SJCRH30 (cell line): ENCODE results near the gene TBC1D10A. TPM values are rescaled to one million over a fixed set of nuclear protein-coding genes. Genes with fewer than 3 reads are reported as not detected.

Source experiments
- DNase-seq, 2 experiments: peaks; one replicate each; pipeline ENCODE4 v3.0.0-alpha.2; 2015 to 2020
- H3K27ac ChIP-seq: fragments of 250-450 bp; sonication (Bioruptor Pico); 2 replicates; pipeline ENCODE4 v1.5.1; 2020; ENCODE audit warnings: mild to moderate bottlenecking, moderate library complexity
- H3K27me3 ChIP-seq: fragments of 250-450 bp; sonication (Bioruptor Pico); 2 replicates; pipeline ENCODE4 v1.5.1; 2020; ENCODE audit warnings: mild to moderate bottlenecking, moderate library complexity
- H3K36me3 ChIP-seq: fragments of 250-450 bp; sonication (Bioruptor Pico); 2 replicates; pipeline ENCODE4 v1.5.1; 2020; ENCODE audit warnings: mild to moderate bottlenecking, moderate library complexity
- H3K4me1 ChIP-seq: fragments of 250-450 bp; sonication (Bioruptor Pico); 2 replicates; pipeline ENCODE4 v1.5.1; 2020; ENCODE audit warnings: mild to moderate bottlenecking, moderate library complexity
- H3K4me3 ChIP-seq: fragments of 250-450 bp; sonication (Bioruptor Pico); 2 replicates; pipeline ENCODE4 v1.5.1; 2020; ENCODE audit warnings: mild to moderate bottlenecking, moderate library complexity
- H3K9me3 ChIP-seq: fragments of 250-450 bp; sonication (Bioruptor Pico); replicated peaks from 2 replicates; pipeline ENCODE4 v1.5.1; 2020; ENCODE audit warnings: mild to moderate bottlenecking, moderate library complexity
- total RNA-seq: library from RNA; depleted of rRNA; stranded (reverse); fragments of >200 nt; shearing (Covaris generic); gene quantifications from 2 replicates; pipeline ENCODE4 v1.2.3, GENCODE V29; 2014; rRNA removed

Gene TBC1D10A, protein sequence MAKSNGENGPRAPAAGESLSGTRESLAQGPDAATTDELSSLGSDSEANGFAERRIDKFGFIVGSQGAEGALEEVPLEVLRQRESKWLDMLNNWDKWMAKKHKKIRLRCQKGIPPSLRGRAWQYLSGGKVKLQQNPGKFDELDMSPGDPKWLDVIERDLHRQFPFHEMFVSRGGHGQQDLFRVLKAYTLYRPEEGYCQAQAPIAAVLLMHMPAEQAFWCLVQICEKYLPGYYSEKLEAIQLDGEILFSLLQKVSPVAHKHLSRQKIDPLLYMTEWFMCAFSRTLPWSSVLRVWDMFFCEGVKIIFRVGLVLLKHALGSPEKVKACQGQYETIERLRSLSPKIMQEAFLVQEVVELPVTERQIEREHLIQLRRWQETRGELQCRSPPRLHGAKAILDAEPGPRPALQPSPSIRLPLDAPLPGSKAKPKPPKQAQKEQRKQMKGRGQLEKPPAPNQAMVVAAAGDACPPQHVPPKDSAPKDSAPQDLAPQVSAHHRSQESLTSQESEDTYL
- total RNA-seq = 4.8 and 5.8 TPM in 2 replicates

DNA sequence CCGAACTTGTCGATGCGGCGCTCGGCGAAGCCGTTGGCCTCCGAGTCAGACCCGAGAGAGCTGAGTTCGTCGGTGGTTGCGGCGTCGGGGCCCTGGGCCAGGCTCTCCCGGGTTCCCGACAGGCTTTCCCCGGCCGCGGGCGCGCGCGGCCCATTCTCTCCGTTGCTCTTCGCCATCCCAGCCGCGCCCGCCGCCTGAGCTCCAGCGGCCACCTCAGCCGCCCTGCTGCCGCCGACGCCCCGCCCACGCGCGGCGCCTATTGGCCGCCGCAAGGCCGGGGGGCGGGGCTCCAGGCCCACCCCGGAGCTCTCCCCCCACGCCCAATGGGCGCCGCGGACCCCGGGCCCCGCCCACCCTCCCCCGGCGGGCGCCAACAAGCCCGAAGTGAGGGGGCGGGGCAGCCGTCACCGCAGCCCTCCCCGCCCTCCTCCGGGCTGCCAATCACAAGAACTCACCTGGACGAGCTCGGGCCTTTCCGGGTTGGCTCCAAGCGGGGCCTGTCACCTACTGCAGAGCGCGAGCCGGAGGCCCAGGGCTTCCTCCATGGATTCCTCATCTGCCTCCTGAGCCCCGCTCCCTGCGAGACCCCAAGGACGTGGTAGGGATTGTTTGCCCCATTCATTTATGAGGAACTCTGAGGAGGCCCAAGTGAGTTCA lies at the start of gene TBC1D10A:
TBC1D10A (minus strand) TSS at position 236 of the 657 bp plus-strand sequence; CDS start at position 176, 60 bp downstream.
- Histone ChIP-seq H3K36me3 (peaks cover 12% of the 10 kb centered on the region), H3K27ac (peak within 1 kb of the TSS; percentile 65), H3K9me3 (no peaks in the 10 kb centered on the region), H3K27me3 (no peaks in the 10 kb centered on the region), H3K4me3 (peak within 1 kb of the TSS; percentile 100), H3K4me1 (peaks cover 17% of the 10 kb centered on the region)
- DNase-seq = peak; percentile 80 to 87

DNA sequence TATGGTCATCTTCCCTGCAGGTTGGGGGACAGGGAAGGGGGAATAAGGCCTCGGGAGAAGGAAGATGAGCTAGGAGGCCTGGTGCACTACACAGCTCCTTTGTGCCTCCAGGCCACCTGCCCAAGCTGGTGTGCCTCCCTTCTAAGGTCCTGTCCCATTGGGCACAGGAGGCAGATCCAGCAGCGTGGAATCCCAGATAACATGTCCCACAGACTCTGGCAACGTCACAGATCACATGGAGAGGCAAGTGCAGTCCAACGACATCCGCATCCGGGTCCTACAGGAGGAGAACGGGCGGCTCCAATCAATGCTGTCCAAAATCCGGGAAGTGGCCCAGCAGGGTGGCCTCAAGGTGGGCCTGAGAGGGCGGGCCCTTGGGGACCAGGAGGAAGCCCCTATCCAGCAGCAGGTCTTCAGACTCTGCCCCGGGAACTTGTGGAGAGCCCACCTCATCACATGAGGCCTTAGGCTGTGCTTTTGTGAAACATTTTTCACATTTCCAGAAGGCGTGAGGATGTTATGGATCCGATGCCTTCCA lies 48.6 kb upstream of the TBC1D10A start:
- Histone ChIP-seq H3K4me1 (peaks cover 9% of the 10 kb centered on the region; the same call in 1 of the 2 replicates), H3K27ac (no peak overlapping the region), H3K9me3 (no peaks in the 10 kb centered on the region), H3K27me3 (no peaks in the 10 kb centered on the region), H3K36me3 (no peaks in the 10 kb centered on the region), H3K4me3 (no peak overlapping the region)
- DNase-seq = no peak

DNA sequence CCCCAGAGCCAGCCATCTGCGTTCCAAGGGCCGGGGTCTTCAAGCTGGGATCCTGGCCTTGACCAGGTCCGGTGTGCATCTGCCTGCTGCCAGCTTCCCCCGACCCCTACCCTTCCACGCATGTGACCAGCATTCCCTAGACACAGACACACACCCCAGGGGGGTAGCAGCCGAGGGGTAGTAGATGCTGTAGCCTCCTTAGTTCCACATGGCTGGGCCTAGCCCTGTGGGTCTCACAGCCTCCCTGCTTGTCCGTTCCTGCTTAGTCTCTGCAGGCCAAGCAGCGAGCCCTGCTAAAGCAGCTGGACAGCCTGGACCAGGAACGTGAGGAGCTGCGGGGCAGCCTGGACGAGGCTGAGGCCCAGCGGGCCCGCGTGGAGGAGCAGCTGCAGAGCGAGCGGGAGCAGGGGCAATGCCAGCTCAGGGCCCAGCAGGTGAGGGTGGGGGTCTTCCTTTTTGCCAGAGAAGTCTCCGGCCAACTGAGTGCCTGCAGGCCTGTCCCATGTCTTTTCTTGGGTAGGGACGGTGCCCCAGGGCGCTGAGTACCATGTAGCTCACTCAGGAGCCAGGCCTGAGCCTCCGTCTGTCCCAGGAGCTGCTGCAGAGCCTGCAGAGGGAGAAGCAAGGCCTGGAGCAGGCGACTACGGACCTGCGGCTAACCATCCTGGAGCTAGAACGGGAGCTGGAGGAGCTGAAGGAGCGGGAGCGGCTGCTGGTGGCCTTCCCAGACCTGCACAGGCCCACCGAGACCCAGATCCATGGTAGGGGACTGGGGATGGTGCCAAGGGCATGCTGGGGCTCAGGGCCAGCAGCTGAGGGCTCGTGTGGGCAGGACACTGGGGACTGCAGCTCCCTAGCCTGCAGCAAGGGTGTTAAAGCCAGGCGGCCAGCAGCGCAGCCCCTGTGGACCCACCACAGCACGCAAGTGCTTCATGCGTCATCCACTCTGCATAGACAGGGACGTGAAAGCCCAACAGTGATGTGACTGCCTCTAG lies 46.9 kb upstream of the TBC1D10A start:
- Histone ChIP-seq H3K27ac (no peak overlapping the region), H3K4me1 (peaks cover 9% of the 10 kb centered on the region; the same call in 1 of the 2 replicates), H3K9me3 (no peaks in the 10 kb centered on the region), H3K36me3 (no peaks in the 10 kb centered on the region), H3K4me3 (no peak overlapping the region), H3K27me3 (no peaks in the 10 kb centered on the region)
- no peak for DNase-seq

DNA sequence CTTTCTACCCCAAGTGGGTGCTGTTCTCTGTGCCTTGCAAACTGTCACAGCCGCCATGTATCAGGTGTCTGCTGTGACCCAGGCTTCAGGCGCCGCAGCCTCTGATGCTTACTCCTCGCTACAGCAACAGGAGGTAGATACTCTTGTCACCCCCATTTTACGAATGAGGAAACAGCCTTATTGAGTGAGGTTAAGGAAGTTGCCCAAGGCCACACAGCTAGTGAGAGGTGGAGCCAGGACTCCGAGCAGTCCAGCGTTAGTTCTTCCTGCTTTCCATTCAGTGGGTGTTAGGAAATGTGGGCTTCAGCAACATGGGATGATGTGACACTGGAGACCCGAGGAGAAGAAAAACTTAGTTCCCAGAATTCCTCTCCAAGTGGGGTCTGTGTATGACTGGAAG lies 46.2 kb upstream of the TBC1D10A start:
- Histone ChIP-seq H3K36me3 (no peaks in the 10 kb centered on the region), H3K4me1 (peaks cover 9% of the 10 kb centered on the region; the same call in 1 of the 2 replicates), H3K9me3 (no peaks in the 10 kb centered on the region), H3K27me3 (no peaks in the 10 kb centered on the region), H3K27ac (no peak overlapping the region), H3K4me3 (no peak overlapping the region)
- DNase-seq = no peak

DNA sequence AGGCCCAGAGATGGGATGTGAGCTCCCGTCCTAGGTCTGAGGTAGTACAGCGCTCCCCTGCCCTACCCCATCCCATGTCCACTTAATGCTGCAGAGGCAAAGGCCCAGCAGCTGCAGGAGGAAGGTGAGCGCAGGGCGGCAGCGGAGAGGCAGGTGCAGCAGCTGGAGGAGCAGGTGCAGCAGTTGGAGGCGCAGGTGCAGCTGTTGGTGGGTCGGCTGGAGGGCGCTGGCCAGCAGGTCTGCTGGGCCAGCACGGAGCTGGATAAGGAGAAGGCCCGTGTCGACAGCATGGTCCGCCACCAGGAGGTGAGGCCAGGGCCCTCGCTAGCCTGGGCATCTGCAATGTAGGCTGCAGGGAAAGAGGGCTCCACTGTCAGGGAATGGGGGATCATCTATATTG lies 45.2 kb upstream of the TBC1D10A start:
- H3K27me3 ChIP-seq = no peaks in the 10 kb centered on the region
- peaks cover 9% of the 10 kb centered on the region; the same call in 1 of the 2 replicates for H3K4me1 ChIP-seq
- DNase-seq = no peak
- H3K4me3 ChIP-seq = no peak overlapping the region
- no peak overlapping the region for H3K27ac ChIP-seq
- H3K36me3 ChIP-seq = no peaks in the 10 kb centered on the region
- H3K9me3 ChIP-seq = no peaks in the 10 kb centered on the region

DNA sequence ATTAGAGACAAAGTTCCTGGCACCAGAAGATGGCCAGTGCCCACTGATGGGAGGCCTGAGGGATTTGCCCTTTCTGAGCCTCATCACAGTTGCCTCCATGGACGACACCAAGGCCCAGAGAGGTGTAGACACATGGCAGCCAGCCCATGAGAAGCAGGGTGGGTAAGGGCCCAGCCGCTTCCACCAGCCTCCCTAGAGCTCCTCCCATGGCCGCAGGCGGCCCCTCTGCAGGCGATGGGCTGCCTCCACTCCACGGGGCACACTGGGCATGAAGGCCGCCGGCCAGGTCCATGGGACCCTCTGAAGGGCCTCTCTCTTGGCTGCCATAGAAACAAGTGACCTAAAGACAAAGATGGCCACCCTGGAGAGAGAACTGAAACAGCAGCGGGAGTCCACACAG lies 44.6 kb upstream of the TBC1D10A start:
- no peaks in the 10 kb centered on the region for H3K36me3 ChIP-seq
- H3K27me3 ChIP-seq = no peaks in the 10 kb centered on the region
- H3K9me3 ChIP-seq = no peaks in the 10 kb centered on the region
- no peak overlapping the region for H3K4me3 ChIP-seq
- no peak overlapping the region for H3K27ac ChIP-seq
- DNase-seq = no peak
- H3K4me1 ChIP-seq = peaks cover 9% of the 10 kb centered on the region; the same call in 1 of the 2 replicates

DNA sequence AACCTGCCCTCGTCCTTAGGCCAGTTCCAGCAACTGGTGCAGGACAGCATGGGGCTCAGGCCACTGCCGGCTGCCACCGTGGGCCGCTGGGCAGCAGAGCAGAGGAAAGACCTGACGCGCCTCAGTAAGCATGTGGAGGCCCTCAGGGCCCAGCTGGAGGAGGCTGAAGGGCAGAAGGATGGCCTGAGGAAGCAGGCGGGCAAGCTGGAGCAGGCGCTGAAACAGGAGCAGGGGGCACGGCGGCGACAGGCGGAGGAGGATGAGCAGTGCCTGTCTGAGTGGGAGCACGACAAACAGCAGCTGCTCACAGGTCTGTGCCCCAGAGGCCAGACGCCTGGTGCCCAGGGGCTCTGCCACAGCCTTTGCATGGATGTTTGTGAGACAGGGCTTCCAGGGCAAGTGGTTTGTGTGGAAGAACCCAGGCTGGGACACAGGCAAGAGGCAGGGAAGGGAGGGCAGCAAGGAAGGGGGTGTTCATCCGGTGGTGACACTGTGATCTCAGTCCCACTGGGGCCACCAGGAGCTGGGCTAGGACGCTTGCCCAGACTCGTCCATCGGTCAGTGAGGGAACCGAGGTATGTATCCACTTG lies 44.0 kb upstream of the TBC1D10A start:
- Histone ChIP-seq H3K9me3 (no peaks in the 10 kb centered on the region), H3K27ac (no peak overlapping the region), H3K36me3 (no peaks in the 10 kb centered on the region), H3K27me3 (no peaks in the 10 kb centered on the region), H3K4me1 (peaks cover 9% of the 10 kb centered on the region; the same call in 1 of the 2 replicates), H3K4me3 (no peak overlapping the region)
- peak; percentile 40 to 42 for DNase-seq

DNA sequence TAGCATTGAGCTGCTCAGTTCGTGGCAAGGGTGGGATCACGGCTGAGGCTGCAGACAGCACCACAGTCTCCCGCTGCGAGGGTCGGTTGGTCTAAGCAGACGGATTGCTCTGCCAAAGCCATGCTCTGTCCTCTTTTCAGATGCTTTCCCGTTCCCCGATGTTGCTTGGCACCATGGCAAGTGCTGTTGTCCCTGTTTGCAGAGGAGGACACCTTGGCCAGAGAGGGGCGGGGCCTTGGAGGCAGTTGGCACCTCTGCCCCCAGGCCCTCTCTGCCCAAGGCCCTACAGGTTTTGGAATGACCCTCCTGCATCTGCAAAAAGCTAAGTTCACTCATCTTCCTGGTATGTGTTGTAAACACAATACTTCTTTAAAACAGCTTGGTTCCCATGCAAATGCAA lies 41.7 kb upstream of the TBC1D10A start:
- Histone ChIP-seq H3K9me3 (no peaks in the 10 kb centered on the region), H3K4me3 (no peak overlapping the region), H3K4me1 (peaks cover 9% of the 10 kb centered on the region; the same call in 1 of the 2 replicates), H3K27me3 (no peaks in the 10 kb centered on the region), H3K27ac (no peak overlapping the region), H3K36me3 (no peaks in the 10 kb centered on the region)
- no peak for DNase-seq

DNA sequence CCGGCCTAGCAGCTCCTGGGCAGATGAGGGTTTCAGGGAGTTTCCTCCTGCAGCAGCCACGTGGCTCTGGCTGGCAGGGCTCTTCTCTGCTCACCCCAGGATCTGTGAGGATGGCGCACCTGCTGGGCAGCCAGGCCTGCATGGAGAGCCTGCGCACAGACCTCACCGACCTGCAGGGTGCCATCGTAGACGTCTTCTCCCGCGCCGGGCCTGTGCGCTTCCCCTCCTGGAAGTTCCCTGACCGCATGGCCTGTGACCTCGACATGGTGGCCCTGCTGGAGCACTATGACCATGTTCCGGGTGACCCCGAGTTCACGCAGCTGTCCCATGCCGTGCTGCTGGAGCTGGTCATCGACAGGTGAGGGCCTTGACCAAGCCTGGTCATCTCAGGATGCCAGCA lies 39.1 kb upstream of the TBC1D10A start:
- no peak overlapping the region for H3K4me3 ChIP-seq
- no peaks in the 10 kb centered on the region for H3K9me3 ChIP-seq
- peaks cover 5% of the 10 kb centered on the region; the same call in 1 of the 2 replicates for H3K4me1 ChIP-seq
- DNase-seq = no peak
- H3K36me3 ChIP-seq = no peaks in the 10 kb centered on the region
- H3K27ac ChIP-seq = no peak overlapping the region
- no peaks in the 10 kb centered on the region for H3K27me3 ChIP-seq

DNA sequence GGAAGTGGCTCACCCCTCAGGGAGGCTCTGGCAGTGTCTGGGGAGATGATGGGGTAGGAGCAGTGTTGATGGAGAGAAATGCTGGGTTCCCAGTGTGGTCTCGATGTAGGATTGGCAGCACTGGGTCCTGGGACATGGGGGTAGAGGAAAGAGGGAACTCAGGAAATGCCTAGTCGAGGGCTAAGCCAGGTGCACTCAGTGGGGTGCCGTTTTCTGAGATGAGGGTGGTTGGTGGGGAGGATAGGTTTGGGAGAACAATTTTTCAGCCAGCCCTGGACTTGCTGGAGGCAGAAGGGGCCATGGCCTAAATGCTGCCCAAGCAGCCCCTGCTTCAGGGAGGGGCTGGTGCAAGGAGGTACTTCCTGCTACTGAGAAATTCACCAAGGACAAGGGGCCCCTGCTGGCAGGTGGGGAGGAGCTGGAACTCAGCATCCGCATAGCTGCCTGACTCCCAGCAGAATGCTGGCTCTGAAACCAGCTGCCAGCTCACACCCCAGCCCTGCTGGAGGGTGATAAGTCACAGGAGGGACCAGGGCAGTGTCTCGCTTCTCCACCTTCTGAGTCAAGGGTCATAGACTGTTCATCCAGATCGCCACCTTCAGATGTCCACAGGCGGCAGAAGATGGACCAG lies 36.0 kb upstream of the TBC1D10A start:
- H3K9me3 ChIP-seq = no peaks in the 10 kb centered on the region
- H3K36me3 ChIP-seq = no peaks in the 10 kb centered on the region
- DNase-seq = no peak
- no peak overlapping the region for H3K4me3 ChIP-seq
- no peak overlapping the region for H3K27ac ChIP-seq
- H3K4me1 ChIP-seq = no peaks in the 10 kb centered on the region
- H3K27me3 ChIP-seq = no peaks in the 10 kb centered on the region

DNA sequence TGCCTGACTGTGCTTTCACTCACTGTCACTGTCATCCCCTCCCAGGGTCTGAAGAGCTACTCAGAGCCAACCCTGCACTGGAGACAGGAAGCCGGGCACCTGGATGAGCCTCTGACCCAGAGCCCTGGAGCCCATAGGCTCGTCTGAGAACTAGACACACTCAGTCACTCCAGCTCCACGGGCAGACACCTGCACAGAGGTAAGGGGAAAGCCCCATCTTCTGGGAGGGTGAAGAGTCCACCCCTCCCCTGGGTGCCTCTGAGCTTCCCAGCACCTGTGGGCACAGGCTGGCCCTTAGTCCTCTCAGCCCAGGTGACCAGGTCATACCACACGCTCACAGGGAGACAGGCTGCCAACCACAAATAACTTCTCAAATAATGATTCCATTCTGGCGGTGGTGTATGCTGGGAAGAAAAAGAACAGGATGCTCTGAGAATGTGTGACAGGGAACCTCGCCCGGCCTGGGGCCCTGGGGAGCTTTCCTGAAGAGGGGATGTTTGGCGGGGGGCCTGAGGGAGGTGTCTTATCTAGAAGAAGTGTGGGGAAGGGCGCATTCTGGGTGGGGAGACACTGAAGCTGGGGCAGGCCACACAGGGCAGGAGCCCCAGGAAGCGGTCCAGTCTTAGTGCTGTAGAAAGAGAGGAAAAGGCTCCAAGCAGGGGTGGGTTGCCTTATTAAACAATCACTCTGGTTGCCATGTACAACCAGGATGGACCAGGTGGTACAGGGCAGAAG lies 35.3 kb upstream of the TBC1D10A start:
- no peaks in the 10 kb centered on the region for H3K9me3 ChIP-seq
- H3K4me3 ChIP-seq = no peak overlapping the region
- no peak overlapping the region for H3K27ac ChIP-seq

DNA sequence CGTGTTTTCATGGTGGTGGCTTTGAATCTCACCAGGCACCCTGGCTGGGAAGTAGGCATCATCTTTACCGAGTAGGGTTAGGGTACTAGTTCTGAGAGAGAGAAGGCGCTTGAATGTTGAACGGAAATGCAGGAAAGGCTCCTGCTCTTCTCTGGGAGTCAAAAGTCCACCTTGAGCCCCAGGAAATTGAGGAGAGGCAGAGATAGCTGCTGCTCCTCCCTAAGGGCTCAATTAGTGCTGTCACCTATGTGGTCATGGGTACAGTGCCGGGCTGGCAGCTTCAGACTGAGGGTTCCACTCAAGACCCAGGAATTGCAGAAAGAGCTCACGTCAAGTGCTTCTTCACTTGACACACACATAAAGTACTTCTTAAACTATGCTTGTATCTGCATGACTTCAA lies 31.8 kb upstream of the TBC1D10A start:
- Histone ChIP-seq H3K27me3 (no peaks in the 10 kb centered on the region), H3K36me3 (0 out of 2 replicates have a peak, but pooled peaks cover 2% of the 10 kb centered on the region), H3K9me3 (no peaks in the 10 kb centered on the region), H3K4me1 (peaks cover 4% of the 10 kb centered on the region; the same call in 1 of the 2 replicates), H3K4me3 (no peak overlapping the region), H3K27ac (no peak overlapping the region)
- DNase-seq = no peak

More for the DNA sequence above, 35.3 kb upstream of the TBC1D10A start:
- Histone ChIP-seq H3K36me3 (no peaks in the 10 kb centered on the region), H3K4me1 (no peaks in the 10 kb centered on the region), H3K27me3 (no peaks in the 10 kb centered on the region)
- DNase-seq = no peak
